HCEC 1CT (cell line): ENCODE results near the gene DPP6.

Source experiments
- DNase-seq: peaks from one replicate; pipeline ENCODE4 v3.0.0-alpha.2; 2017

DPP6 gene

DNA sequence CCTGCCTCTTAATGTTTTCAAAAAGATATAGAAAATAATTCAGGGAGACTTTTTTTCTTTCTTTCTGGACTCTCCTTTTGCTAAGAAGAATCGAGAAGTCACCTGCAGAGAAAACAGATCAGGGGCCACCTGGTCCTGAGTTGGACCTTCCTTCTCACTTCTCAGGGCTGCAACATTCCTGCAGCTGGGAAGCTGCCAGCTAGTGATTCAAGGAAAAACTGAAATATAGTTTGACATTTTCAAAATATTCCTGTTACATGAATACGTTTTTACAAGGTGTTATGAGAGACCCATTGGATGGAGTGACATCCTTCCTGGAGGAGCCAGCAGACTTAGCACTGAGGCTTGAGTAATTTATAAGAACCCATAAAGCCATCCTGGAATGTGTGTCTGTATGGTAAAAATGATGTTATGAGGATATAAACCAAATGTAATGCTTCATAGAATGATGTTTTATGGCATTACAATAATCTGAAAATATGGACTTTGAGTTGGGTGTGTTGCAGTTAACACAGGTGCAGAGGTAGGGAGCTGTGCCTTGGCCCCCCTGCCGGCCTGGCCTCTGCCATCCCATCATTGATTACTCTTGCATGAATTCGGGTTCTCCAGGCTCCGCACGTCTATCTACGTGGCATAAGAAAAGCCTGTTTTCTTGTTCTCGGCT lies 801.0 kb downstream of the DPP6 start:
- no peak for DNase-seq

DNA sequence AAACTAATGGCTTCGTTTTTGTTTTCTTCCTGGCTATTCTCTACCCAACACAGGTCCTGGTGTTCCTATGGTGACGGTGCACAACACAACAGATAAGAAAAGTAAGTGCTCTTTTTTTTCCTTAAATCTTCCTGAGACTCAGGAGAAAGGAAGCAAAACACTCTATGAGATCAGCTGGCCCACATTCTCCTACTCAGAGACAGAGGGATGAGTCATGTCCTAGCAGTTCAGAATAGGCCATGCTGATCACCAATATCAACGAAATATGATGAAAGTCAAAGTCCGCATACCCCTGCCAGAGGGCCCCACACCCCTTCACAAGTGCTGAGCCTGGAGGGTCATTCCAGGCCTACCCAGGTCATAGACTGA lies 801.5 kb downstream of the DPP6 start:
- DNase-seq = no peak

DNA sequence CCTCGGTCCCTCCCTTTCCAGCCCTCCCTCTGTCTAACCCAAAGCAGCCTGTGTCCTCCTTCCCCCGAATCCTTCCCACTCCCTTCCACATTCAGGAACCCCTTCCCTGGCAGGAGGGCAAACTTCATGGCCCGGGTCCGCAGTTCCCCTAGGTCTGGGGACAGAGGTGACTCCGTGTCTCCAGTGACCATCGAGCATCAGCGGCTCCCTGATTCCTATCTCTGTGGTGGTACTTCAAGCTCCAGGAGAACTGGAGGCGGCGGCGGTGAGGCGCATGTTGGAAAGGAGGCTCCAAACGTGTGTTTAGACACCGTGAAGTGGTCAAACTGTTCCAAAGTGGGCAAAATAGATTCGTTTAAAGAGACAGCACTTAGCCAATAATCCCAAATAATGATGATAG lies 802.6 kb downstream of the DPP6 start:
- DNase-seq = no peak

GRCh38 chr7:154855366-154855765 lies 803.2 kb downstream of the DPP6 start:
- DNase-seq = no peak

GRCh38 chr7:154856733-154857132 lies 804.5 kb downstream of the DPP6 start:
- DNase-seq = no peak

DNA sequence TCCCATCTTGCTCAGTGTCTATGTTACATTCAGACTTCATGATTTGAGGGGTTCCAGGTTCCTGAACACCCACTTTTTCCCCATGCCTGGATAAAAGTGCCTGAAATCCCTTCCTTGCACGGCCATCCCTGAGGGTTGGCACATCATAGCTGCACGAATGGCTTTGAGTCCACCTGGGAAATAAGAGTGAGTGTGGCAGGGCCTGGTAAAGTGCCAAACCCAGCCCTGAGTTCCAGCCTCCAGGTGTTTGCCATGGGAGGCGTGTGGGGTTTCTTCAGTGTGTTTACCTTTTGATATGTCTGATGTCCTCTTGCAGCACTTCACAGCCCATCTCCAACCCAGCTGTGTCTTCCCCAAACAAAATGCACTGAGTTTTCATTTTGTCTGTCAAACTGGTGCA lies 805.0 kb downstream of the DPP6 start:
- DNase-seq = no peak

DNA sequence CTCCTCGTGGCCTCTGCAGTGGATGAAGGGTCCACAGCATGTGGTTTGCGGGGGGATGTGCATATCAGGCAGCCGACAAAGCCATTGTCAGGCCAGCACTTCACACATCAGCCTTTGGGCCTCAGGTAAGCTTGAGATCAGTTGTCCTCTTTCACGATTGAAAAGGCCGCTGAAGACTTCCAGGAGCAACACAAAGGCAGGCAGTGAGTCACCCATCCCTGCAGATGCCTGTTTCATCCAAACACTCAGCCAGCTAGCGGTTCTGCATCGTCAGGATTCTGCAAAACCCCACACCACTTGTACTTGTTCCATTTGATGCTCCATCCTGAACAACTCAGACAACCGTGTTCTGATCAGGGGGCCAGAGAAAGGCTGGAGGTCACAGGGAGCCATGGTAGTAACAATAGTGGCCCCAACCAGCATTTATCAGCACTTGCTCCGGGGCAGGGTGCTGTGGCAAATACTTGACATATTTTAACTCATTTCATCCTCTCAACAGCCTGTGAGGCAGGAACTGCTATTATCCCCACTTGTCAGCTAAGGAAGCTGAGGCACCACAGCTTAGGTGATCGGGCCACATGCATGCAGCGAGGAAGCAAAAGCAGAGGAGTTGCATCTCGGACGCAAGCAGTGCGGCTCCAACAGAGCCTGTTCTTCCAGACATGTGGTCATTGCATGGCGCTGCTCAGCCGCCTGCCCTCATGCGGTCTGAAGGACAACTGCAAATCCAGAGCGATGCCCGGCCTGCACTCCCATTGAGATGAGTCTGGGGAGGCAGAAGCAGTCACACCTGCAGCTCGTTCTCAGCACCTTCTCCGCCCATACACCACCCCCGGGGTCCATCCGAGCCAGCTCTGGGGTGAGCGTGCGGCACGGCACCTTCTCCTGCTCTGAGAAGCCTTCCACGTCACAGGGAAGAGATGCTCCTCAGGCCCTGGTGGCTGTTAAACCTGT lies 805.8 kb downstream of the DPP6 start:
- no peak for DNase-seq

DNA sequence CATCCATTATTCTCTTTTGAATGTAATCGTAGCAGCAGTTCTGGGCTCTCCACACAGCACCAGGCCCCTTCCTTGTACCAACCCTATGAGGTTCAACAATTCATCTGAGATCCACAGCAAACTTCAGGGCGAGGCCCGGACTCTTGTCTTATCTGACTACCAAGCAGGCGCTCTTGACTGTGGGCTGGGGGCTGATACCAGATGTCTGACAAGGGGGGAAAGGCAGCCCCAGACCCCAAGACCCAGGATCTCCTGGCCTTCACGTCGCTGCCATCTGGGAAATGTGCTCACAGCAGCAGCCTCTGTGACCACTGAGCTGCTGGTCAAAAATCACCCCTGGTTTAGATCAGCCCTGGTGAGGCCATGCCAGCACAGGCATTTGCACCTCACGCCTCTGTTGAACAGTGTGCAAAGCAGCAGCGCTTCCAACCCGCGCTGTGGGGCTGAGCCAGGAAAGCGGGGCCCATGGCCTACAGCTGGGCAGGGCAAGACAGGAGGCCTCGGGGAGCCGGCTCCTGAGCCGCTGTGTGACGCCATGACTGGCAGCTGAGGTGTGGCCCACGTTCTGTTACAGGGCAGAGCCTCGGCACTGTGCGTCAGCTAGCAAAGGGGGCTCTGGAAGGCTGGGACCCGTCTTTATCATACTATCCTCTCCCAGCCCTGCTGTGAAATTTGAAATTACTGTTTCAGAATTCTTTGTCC lies 806.8 kb downstream of the DPP6 start:
- no peak for DNase-seq

DNA sequence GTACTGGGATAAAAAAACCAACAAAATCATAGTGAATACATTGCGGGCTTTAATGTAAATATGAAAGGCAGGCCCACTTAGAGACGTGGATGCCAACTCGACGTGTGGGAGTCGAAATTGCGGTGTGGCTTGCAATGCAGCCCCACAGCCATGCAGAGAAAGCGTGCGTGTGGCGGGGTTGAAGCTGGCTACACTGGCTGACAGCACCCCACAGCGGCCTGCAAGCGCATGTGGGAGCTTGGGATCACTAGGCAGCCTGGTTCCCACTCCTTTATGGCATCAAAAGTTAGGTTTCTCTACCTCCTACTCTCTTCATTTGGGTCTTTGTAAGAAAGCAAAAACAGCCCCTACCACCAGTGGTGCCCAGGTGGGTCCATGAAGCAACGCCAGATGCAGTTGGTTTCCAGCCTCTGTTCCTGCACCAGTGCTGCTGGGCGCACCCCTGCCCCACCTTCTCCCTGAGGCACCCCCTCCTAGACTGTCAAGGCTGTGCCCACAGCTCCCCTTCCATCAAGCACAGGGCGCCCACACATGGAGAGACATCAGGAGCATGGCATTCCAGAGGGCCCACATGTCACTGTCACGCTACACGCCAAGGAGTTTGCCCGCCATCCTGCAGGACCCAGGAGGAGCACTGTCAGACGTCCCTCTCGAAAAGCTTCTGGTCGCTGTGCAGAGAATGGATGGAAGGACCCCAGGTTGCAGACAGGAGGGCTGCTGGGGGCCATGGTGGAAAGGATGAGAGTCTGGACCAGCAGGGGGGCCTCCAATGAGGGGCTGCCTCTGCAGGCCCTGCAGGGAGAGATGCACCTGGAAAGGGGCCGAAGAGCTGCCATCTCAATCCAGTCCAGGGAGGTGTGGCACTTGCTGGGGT lies 807.8 kb downstream of the DPP6 start:
- DNase-seq = no peak

DNA sequence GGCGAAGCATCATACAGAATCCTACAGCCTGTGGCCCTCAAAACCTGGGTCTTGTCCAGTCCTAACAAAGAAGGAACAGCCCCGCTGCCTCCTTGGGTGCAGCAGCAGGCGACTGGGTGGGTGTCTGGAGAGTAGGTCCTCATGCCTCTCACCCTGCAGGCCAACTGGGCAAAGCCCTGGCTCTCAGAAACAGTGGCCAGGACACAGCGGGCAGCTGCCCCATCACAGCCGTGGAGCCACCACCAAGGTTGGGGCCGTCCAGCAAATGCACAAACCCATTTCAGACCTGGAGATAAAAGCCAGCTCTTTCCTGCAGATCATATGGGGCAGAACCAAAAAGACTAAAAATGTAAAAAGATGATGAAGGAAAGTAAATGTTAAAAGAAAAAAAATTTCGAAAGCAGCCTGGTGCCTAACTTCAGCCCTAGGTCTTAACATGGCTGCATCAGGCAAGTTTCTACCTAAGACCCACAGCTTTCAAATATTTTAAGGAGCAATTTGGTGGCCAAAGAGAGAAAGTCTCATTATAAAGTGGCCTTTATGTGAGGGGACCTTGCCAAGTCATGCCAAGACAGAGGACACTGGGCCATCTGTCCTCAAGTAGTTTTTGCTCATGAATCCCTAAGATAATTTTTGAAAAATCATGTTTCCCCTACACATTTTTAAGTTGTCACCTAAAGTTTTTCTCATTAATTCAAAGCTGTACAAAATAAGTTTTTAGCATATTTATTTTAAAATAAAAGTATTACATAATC lies 808.6 kb downstream of the DPP6 start:
- DNase-seq = no peak

GRCh38 chr7:154861589-154861988 lies 809.4 kb downstream of the DPP6 start:
- DNase-seq = no peak

GRCh38 chr7:154862153-154862791 lies 810.1 kb downstream of the DPP6 start:
- DNase-seq = no peak

DNA sequence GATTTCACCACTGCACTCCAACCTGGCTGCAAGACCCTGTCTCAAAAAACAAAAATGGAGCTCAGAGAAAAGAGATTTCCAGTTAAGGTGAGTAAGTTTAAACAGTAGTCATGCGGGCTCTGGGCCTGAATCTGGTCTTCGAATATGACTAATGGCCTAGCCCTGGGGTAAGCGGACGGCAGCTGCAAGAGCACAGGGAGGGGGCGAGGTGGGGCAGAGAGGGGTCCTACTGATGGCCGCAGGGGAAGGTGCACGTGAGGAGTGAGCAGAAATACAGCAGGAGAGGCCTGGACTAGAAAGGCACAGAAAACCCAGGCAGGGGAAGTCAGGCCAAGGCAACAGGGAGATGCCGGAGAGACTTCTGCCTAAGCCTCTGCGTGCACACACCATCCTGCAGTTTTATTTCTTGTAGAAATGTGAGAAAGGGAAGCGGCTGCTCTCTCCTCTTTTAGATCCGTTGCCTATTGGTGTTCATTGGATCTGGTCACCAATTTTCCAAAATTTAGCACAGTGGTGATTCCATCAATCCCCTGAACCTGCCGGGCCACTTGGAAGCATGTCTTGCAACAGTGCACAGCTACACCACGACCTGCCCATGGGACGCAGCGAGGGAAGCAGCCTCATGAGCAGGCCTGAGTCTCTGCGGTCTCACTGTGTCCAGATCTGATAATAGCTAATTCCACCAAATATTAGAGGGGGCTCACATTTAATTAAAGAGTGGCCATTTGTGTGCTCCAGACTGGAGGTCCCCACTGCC lies 811.7 kb downstream of the DPP6 start:
- DNase-seq = no peak

DNA sequence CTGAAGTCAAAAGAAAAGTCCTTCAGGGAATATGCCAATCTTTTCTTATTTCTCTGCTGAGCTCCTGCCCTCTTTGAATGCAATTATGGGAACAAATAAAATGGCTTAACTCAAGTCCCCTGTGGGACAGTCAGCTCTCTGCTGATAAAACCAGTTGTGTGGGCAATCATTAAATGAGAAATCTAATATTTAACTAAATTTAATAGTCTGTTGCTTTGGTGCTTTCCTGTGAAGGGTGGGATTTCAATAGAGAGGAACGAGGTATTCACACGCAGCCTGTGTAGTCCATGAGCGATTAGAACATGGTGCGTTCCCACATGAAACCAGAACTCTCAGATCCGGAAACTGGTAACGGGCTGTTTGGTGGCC lies 812.3 kb downstream of the DPP6 start:
- no peak for DNase-seq

GRCh38 chr7:154865984-154866685 lies 813.9 kb downstream of the DPP6 start:
- no peak for DNase-seq

- no peak for DNase-seq
Observed at GRCh38 chr7:154867068-154867467, 814.9 kb downstream of the DPP6 start.

DNA sequence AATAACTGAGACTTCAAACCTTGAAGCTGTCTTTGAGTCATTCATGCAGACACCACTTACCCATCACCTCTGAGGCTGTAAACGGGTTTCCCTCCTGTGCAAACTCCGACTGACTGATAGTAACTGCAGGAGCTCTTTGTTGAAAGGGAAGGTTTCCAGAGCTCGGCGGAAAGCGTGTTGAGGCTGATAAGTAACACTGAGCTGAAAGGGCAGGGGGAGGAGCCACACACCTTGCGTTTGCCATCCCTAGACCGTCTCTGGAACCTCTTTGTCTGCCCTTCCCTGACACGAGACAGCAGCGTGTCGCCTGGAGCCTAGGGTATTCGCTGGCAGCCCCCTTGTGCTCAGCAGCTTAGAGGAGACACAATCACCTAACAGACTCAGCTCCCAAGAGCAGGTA lies 816.7 kb downstream of the DPP6 start:
- DNase-seq = no peak

- no peak for DNase-seq
Observed at GRCh38 chr7:154869436-154869835, 817.2 kb downstream of the DPP6 start.

- DNase-seq = no peak
Observed at GRCh38 chr7:154871507-154871906, 819.3 kb downstream of the DPP6 start.
